NCI-H82 treated with DMSO at 0.1 percent for 48 hours (cell line): ENCODE data around the gene ZIC2.
"Not testable (repeated sequence)": the region's sequence is repeated elsewhere in the genome, so short reads cannot be mapped to it uniquely, and the experiment has no call there.

Experiments used
- DNase-seq: peaks from one replicate; lab custom pipeline; 2025; ENCODE audit not compliant: unreplicated experiment; lab: John Stamatoyannopoulos, UW

Gene ZIC2

GRCh38 chr13:99997702-99998214 lies 16.2 kb downstream of the ZIC2 start:
- no peak for DNase-seq

- no peak for DNase-seq
These were observed 16.7 kb downstream of the ZIC2 start for GRCh38 chr13:99998261-99998660.

- DNase-seq: no peak
These were observed 33.0 kb downstream of the ZIC2 start for GRCh38 chr13:100014621-100015020.

- no peak for DNase-seq
These were observed 38.3 kb downstream of the ZIC2 start for GRCh38 chr13:100019780-100020356.

DNA sequence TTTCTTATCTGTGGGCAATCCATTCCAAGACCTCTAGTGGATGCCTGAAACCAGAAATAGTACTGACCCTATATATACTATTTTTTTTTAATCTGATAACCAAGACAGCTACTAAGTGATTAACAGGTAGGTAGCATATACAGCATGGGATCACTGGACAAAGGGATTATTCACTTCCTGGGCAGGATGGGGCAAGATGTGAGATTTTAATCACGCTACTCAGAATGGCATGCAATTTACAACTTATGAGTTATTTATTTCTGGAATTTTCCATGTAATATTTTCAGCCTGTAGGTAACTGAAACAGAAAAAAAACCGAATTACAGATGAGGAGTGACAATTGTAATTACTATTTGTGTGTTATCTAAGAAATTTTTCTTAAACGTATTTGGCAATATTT lies 41.2 kb downstream of the ZIC2 start:
- no peak for DNase-seq

GRCh38 chr13:100024023-100024422 lies 42.4 kb downstream of the ZIC2 start:
- DNase-seq: no peak

- DNase-seq: no peak
These were observed 48.3 kb downstream of the ZIC2 start for GRCh38 chr13:100029933-100030332.

DNA sequence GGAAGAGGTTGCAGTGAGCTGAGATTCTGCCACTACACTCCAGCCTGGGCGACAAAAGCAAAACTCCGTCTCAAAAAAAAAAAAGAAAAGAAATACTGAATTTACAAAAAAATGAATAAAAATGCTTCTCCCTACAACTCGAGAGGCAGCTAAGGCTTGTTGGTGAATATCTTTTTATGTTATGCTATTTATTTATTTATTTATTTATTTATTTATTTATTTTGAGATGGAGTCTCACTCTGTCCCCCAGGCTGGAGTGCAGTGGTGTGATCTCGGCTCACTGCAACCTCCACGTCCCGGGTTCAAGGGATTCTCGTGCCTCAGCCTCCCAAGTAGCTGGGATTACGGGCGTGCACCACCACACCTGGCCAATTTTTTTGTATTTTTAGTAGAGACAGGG lies 51.1 kb downstream of the ZIC2 start:
- not testable (repeated sequence) for DNase-seq

DNA sequence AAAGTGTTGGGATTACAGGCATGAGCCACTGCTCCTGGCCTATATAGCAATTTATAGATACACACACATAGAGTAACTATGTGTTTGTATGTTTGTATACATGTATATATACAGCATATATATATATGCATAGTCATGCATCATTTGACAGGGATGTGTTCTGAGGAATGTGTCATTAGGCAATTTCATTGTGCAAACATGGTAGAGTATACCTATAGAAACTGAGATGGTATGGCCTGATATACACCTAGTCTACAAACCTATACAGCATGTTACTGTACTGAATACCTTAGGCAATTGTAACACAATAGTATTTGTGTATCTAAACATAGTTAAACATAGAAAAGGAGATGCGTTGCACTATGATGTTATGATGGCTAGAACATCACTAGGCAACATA lies 54.4 kb downstream of the ZIC2 start:
- no peak for DNase-seq
